22Rv1 (cell line): ENCODE measurements around the gene GCN1.

Experiments
- H3K27ac ChIP-seq: fragments of 450-650 bp; 2 replicates; pipeline ENCODE4 v1.5.1; 2017
- ZFX ChIP-seq: fragments of 450-650 bp; IDR thresholded peaks from 2 replicates; pipeline ENCODE4 v1.6.1; 2017; ENCODE audit warnings: antibody characterized with exemption, borderline replicate concordance
- TF ChIP-seq, protein P1 (sequence below): fragments of 450-650 bp; IDR thresholded peaks from 2 replicates; pipeline ENCODE4 v1.5.1; 2017; ENCODE audit warnings: mild to moderate bottlenecking

GCN1 gene

GRCh38 chr12:120223458-120224303 is 29.2 kb upstream of the GCN1 start:
- TF ChIP-seq ZFX, result no peak
- TF ChIP-seq, protein P1, sequence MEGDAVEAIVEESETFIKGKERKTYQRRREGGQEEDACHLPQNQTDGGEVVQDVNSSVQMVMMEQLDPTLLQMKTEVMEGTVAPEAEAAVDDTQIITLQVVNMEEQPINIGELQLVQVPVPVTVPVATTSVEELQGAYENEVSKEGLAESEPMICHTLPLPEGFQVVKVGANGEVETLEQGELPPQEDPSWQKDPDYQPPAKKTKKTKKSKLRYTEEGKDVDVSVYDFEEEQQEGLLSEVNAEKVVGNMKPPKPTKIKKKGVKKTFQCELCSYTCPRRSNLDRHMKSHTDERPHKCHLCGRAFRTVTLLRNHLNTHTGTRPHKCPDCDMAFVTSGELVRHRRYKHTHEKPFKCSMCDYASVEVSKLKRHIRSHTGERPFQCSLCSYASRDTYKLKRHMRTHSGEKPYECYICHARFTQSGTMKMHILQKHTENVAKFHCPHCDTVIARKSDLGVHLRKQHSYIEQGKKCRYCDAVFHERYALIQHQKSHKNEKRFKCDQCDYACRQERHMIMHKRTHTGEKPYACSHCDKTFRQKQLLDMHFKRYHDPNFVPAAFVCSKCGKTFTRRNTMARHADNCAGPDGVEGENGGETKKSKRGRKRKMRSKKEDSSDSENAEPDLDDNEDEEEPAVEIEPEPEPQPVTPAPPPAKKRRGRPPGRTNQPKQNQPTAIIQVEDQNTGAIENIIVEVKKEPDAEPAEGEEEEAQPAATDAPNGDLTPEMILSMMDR, result no peak
- H3K27ac ChIP-seq, result no peak overlapping the region

GRCh38 chr12:120222288-120222832 is 27.8 kb upstream of the GCN1 start:
- no peak for TF ChIP-seq ZFX
- TF ChIP-seq, protein P1, result no peak
- no peak overlapping the region for H3K27ac ChIP-seq

DNA sequence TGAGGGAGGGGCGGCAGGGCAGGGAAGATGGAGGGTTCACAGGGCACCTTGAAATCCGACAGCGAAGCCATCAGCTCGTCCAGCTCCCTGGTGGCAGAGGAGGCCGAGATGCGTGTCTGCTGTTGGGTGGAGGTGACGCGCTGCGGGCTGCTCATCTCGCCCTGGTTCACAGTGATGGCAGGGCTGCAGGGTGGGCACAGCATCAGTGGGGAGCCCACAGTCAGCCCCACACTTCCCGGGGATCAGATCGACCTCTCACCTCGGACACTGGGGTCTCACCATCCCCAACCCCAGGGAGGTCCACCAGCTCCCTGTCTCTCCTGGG is 27.0 kb upstream of the GCN1 start:
- H3K27ac ChIP-seq, result 0 out of 2 replicates have a peak overlapping the region, but pooled peaks have one; percentile 3
- no peak for TF ChIP-seq ZFX
- TF ChIP-seq, protein P1, result no peak

DNA sequence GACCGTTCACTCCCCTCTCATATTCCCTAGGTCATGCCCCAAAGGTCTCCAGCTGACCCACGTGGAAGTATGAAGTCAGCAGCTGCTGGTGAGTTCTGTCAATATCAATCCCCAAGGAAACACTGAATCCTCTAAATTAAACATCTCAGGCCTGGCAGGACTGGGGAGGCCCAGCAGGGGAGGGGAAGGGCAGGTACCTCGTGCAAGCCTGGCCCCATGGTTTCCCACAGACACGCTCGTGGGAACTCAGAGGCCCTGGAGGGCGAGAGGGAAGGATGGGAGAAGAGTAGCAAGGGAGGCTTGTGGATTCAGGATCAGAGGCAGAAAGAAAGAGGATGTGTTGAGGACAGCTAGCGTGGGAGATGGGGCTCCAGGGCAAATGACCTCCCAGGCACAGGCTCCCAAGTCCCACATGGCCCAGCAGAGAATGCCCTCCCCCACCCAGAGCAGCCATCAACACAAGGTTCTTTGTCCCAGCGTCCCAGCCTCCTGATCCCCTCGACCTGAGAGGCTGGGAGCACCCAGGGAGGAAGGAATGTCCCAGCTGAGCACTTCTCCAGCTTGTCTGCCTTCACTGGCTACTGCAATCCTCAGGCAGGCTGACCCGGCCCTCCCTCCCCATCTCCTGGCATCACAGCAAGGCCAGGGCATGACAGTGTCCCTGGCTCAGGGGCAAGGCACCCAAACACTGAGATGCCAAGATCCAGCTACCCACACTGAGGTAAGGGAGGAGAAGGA is 26.5 kb upstream of the GCN1 start:
- 0 out of 2 replicates have a peak overlapping the region, but pooled peaks have one; percentile 3 for H3K27ac ChIP-seq
- TF ChIP-seq, protein P1, result no peak
- no peak for TF ChIP-seq ZFX

- TF ChIP-seq ZFX, result no peak
- TF ChIP-seq, protein P1, result no peak
- no peak overlapping the region for H3K27ac ChIP-seq
Observed at GRCh38 chr12:120218680-120219606, 24.4 kb upstream of the GCN1 start.

GRCh38 chr12:120216742-120217605 is 22.5 kb upstream of the GCN1 start:
- H3K27ac ChIP-seq, result no peak overlapping the region
- TF ChIP-seq, protein P1, result no peak
- TF ChIP-seq ZFX, result no peak
